Stimulated activated CD4-positive, alpha-beta T cell treated with anti-CD3 and anti-CD28 coated beads, Interleukin-15, amount 100 ng/mL, for 48 hours (primary cell): Measurements from ENCODE around the gene ANGPTL2.
A peak's percentile ranks its signal among the peaks of the same experiment; 100 is the strongest.
"Not testable (repeated sequence)": the region's sequence is repeated elsewhere in the genome, so short reads cannot be mapped to it uniquely, and the experiment has no call there.

Experiments
- DNase-seq, 2 donors: peaks; one replicate each; pipeline ENCODE4 v3.0.0-alpha.2; 2020; ENCODE audit warnings: low read depth in 2 of 2

ANGPTL2 gene

GRCh38 chr9:127122176-127123063 is at the start of gene ANGPTL2:
Gene ANGPTL2, minus strand, starts transcription at chr9:127122635. Its CDS starts 13,904 bp downstream, at chr9:127108731.
- peak in 1 of 2 donors; percentile 5 for DNase-seq

GRCh38 chr9:127171348-127171747 is 48.9 kb upstream of the ANGPTL2 start:
- not testable (repeated sequence) for DNase-seq

DNA sequence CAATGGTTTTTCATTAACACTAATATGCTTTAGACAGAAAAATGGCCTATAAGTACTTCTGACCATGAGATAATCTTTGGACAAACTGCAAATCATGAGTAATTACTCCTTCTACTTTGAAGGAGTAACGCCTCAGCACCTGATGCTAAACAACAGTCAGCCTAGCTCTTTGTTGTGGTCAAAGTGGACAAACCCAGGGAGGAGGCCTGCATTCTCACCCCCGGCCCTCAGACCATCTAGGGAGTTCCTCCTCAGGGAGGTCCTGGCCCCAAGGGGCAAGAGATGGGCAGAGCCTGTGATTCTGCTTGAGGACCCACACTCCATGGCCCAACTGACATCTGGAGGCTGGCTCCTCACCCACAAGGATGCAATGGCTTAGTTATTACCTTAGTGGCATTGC is 48.2 kb upstream of the ANGPTL2 start:
- no peak for DNase-seq

DNA sequence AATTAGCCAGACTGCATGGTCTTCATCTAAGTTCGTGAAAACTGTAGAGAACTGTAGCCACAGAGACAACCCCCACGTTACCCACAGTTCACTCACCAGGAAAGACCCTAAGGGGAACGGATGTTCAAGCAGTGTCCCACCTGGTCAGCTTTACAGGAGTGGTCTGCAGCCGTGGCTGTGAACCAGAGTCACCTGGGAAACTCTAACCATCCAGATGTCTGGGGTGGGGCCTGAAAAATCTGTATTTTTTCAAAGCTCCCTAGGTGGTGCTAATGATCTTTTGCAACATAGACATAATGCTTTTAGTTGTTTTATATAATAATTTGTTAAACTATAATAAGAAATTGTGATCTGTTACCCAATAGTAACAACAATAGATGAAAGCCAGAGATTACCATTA is 47.7 kb upstream of the ANGPTL2 start:
- no peak for DNase-seq

DNA sequence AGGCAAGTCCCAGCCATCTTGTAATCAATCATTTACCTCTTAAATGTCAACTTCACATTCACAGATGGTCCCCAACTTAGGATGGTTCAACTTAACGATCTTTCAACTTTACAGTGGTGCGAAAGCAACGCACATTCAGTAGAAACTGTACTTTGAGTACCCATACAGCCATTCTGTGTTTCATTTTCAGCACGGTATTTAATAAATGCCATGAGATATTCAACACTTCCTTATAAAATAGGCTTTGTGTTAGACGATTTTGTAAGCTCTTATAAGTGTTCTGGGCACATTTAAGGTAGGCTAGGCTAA is 47.1 kb upstream of the ANGPTL2 start:
- no peak for DNase-seq

DNA sequence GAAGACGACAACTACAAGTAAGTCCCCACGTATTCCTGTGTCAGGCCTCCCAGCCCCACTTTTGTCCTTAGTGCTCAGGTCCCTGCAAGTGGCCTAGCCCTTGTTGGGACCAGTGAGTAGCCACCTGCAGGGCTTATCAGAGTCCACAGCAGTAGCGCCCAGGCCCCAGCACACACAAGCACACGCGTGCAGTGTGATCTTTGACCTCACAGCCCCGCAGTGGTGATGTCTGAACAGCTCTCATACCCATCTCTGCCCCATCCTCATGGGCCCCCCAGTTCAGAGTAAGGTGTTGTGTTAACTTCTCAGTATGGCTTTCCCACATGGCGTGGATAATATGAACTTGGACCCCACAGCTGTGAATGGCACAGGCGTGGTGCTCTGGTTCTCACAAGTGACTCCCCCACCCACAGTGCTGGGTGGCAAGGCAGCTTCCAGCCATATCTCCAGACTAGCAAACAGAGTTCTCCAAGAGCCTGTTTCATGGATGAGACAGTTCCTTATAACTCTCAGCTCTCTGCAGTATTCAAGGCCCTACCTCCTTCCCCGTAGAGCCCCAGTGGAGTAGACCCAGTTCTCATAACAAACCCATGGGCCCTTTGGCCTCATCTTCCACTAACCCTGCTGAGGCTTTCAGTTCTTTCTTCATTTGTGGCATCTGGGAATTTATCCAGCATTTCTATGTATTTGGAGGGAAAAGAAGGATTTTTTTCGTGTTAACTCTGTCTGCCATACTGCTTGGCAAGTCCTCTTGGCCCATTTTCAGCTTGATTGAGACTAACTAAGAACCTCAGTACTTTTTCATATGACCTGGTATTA is 46.5 kb upstream of the ANGPTL2 start:
- DNase-seq = no peak

DNA sequence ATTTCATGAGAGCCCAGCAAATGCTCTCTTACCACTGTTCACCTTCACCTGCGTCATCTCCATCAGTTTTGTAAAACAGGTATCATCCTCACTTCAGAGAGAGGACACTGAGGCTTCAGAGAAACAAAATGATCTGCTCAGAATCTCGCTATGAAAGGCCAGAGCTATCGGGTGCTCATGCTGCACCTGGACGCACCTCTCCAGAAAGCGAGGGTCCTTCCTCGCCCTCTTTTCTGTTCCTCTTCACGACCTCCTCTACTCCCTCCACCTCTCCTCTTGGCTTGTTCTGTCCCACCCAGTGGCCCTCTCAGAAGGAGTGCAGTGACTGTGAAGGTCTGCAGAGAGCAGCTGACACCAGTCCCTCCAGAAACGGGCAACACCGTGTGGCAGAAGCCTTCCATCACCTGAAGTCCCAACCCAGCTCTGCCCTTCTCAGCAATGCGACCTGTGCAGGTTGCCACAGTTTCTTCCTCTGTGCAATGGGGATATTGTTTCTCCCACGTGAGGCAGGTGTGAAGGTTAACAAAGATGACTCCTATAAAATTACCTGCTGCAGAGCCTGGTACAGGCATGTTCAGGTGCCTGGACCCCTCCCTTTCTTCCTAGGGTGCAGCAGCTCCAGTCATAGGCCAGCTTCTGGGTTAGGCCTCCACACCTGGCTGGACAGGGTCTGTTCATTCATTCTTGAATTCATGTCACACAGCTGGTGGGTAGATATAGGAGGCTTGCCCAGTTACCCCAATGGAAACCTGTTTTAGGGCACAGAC is 45.3 kb upstream of the ANGPTL2 start:
- DNase-seq = no peak

DNA sequence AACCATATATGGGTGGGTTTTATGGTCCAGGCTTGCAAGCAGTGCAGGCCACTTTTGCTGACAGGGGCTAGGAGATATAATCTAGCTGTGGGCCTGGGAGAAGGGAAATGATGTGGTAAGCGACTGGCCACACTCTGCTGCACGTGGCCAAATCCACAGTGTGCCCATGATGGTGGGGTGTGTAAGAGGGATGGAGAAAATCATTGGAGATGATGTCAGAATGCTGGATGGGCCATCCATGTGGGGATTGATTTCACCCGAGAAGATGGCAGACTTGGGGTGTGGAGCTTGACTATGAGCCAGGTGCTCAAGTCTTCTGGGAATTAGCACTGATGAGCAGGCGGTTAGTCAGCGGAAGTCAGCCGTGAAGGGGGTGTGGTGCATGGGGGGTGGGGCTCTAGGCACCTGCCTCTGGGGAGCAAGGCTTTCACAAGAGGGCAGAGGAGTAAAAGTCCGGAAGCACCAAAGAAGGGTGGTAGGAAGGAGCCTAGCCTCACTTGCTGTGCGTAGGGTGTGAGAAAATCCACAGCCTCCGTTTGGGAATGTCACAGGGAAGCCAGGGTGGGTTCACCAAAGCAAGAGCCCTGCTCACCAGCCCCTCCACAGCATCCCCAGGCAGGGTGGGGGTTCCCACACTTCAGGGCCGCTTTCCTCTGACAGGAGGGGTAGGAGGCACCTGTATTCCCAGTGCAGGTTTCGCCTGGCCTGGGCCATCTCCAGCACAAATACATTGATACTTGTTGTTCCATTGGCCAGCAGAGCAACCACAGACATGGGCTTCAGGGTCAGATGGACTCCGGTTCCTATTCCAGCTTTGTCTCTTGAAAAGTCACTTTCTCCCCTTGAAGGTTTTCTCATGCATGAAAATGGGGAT is 44.5 kb upstream of the ANGPTL2 start:
- DNase-seq = no peak

DNA sequence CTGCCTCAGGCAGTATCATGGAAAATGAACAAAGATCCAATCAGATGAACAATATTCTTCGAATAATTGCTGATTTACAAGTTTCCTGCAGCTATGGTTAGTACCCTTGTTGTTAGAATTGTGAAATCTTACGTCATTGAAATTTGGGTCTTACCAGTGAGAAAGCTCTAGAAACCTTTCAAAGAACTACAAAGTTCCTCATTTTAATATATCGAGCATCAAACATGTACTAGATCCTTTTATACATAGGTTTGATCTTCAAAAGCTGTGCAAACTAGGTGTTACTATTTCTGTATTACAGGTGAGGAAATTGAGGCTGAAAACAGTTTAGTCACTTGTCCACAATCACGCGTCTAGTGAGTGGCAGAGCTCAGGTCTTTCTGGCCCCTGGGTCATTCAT is 43.7 kb upstream of the ANGPTL2 start:
- no peak for DNase-seq

GRCh38 chr9:127165116-127165515 is 42.7 kb upstream of the ANGPTL2 start:
- DNase-seq = no peak

GRCh38 chr9:127163409-127163808 is 41.0 kb upstream of the ANGPTL2 start:
- DNase-seq = no peak

GRCh38 chr9:127162864-127163365 is 40.5 kb upstream of the ANGPTL2 start:
- DNase-seq = no peak

DNA sequence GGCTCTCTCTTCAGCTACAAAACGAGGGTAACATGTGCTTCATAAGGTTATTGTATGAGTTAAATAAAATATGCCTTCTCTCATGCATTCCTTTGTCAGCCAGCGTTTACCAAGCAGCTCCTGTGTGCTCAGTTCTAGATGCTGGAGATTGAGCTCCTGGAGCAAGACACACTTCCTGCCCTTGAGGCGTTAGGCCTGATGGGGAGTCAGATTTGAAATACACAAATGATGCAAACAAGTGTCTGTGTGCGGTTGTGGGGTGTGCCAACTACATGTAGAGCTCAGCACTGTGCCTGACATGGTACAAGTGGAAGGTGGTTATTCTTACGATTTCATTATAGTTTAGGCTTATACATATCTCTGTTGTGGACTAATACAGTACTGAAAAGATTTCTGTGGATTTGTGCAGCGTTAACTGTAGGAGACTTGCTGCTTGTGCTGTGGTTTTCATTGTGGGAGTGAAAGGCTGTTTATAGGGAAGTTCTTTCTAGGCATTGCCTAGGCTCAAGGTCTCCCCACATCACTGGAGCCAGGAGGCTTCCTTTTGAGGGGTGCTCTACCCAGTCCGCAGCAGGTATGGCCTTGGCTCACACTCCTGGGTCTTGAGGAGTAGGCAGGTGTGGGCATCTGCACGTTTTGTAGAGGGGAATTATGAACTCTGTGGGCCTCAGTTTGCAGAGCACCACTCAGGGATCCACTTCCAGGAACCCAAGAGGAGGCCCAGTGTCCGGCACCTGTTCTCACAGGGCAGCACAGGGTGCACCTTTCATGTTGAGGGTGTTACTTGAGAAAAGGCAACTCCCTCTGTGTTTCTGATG is 39.8 kb upstream of the ANGPTL2 start:
- no peak for DNase-seq

DNA sequence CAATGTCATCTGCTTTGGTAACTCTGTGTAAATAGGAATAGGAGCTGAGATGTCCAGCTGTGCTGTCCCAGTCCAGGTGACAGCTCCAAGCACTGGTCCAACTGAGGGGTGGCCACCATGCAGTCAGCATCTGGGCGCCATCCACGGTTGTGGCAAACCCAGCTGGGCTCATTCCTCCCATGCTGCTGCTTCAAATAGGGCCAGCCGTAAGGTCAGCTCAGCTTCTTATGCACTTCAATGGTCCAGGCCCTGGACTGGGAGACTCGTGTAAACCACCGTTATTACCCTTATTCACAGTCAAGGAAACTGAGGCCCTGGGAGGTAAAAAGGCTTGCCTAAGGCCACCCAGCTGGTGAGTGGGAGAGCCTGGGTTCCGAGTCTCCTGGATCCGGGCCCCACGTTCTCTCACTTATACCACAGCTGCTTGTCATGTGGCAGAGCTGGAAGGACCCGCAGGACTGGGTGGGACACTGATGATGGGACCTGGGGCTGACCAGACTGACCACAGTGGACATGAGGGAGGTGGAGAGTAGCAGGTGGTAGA is 38.7 kb upstream of the ANGPTL2 start:
- DNase-seq = no peak

GRCh38 chr9:127159949-127160610 is 37.6 kb upstream of the ANGPTL2 start:
- DNase-seq = no peak

GRCh38 chr9:127159325-127159801 is 36.9 kb upstream of the ANGPTL2 start:
- no peak for DNase-seq

- no peak for DNase-seq
These were observed 36.4 kb upstream of the ANGPTL2 start for GRCh38 chr9:127158786-127159324.

DNA sequence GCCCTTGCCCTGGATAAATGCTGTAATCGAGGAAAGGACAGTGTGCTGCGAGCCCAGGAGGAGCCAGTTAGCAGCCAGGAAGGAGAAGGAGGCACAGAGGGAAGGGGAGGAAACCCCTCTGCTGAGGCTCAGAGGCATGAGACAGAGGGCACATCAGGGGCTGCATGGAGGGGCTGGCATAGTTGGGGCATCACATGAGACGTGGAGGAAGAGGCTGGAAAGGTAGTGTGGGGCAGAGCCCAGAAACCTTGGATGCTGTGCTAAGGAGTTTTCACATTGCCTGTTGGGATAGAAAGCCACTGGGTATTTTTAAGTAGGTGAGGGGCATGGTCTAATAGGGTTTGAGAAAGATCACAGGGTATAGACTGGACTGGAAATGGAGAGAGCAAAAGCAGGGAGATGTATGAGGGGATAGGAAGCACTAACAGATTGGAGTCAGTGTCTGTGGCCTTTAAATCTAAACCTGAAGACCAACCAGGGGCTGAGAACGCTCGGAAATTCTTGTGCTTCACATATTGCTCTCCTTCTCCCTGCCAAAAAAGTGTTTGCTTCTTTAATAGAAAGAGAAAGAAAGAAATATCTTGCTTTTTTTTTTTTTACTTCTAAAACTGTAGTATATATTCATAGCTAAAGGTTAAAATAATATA is 33.0 kb upstream of the ANGPTL2 start:
- no peak for DNase-seq
